ENCODE results near the gene SLC13A5.
"Not testable (repeated sequence)": the region's sequence is repeated elsewhere in the genome, so short reads cannot be mapped to it uniquely, and the experiment has no call there.

The SLC13A5 gene

GRCh38 chr17:6683081-6683684 lies 30.0 kb downstream of the SLC13A5 start:
- no peak for DNase-seq

- DNase-seq = no peak
Measured at GRCh38 chr17:6682339-6682738, 30.8 kb downstream of the SLC13A5 start.

GRCh38 chr17:6681671-6682070 lies 31.5 kb downstream of the SLC13A5 start:
- DNase-seq = no peak

GRCh38 chr17:6681176-6681575 lies 32.0 kb downstream of the SLC13A5 start:
- DNase-seq = no peak

DNA sequence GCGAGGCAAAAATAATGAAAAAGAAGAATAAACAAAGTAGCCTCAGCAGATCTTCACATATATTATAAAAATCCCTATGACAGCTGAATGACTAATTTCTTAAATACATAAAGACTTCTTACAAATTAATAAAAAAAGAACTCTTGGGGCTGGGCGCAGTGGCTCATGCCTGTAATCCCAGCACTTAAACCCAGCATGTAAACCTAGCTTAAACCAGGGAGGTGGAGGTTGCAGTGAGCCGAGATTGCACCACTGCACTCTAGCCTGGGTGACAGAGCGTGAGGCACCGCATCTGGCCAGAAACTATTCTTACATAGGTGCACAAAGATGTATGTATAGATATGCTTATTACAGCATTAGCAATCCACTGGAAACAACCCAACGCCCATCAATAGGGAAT lies 33.9 kb downstream of the SLC13A5 start:
- DNase-seq = no peak

- DNase-seq = no peak
Measured at GRCh38 chr17:6677946-6678345, 35.2 kb downstream of the SLC13A5 start.

DNA sequence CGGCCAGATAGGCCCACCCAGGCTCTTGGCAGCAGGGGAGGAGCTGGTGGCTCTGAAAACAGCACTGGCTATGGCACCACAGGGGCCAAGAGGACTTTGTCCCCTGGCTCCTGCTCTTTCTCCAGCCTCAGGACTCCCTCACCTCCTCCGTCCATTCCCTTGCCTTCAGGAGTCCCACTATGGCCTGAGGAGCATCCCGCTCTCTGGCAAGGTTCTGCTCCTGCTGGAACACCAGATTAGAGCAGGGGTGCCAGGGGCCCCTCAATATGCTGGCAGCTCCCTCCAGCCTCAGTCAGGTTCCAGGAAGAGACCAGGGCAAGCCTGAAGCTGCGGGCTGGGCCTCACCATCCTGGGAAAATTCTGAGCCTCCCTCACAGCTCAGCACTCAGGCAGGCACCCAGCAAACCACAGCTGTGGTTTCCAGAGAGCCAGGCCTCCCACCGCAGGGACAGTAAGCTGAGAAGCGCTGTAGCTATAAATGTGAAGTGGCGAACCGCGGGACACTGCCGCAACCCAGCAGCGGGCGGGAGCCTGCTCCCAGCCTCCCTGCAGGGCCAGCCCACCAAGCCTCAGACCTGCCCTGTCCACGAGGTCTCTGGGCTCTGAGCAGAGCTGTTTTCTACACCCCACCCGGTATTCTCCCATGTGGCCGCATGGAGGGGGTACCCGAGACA lies 35.9 kb downstream of the SLC13A5 start:
- no peak for DNase-seq

- no peak for DNase-seq
Measured at GRCh38 chr17:6676802-6677157, 36.4 kb downstream of the SLC13A5 start.

DNA sequence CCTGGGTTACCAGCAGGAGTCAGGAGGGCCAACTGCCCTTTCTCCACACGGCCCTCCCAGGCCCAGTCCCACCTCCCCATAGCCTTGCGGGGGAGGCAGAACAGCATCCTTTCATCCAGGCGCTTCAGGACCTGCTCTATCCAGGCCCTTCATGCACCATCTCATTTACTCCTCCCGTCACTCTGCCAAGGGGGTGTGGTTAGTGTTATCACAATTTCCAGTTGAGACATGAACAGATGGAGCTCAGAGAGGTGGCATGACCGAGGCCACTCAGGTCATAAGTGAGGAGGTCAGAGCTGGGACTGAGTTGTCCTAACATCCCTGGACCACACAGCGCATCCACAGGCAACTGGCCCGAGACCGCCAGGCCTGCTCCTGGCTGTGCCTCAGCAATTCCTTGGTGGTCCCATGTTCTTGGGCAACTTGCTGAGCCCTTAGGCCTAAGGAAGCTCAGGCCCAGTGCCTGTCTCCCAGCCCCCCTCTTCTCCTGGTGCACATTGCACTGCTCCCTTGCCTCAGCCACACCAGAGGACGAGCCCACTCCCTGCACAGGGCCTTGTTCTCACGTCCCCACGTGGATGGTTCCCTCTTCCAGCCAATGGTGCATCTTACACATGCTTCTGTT lies 37.9 kb downstream of the SLC13A5 start:
- no peak for DNase-seq

DNA sequence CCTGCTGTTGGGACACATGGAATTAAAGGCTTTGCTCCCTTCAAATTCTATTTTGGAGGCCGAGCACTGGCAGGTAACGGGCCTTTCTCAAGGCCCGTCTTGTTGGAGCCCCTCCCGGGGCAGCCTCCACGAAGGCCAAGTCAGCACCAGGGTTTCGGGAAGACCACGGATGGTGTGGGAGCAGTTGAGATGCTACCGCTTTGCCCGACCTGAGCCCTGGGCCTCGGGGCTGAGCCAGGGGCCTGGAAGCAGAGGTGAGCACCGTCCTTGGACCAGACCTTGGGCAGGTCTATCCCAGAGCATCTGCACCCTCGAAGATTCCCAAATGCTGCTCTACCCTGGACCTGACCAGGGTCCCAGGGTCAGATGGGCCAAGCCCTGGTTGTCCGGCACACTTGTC lies 38.6 kb downstream of the SLC13A5 start:
- DNase-seq = no peak

GRCh38 chr17:6671431-6671830 lies 41.7 kb downstream of the SLC13A5 start:
- no peak for DNase-seq

GRCh38 chr17:6670999-6671398 lies 42.2 kb downstream of the SLC13A5 start:
- no peak for DNase-seq

DNA sequence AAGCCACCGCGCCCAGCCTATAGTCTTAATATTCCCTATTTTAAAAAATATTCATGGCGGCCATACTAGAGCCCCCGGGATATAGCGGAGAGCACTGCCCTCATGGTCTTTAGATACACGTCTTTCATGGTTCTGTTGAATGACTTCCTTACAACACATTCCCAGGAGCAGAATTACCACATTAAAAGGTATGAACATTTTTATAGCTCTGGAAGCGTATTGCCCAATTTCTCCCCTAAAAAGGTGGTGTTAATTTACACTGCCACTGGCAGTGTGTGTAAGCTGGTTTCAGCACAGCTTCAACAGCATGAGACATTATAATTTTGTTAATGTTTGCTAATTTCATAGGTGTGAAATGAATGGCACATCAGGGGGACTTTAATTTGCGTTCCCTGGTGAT lies 42.6 kb downstream of the SLC13A5 start:
- DNase-seq = no peak

- DNase-seq = no peak
Measured at GRCh38 chr17:6669479-6670212, 43.5 kb downstream of the SLC13A5 start.

- DNase-seq = no peak
Measured at GRCh38 chr17:6668727-6669425, 44.3 kb downstream of the SLC13A5 start.

- DNase-seq = no peak
Measured at GRCh38 chr17:6668219-6668618, 45.0 kb downstream of the SLC13A5 start.

DNA sequence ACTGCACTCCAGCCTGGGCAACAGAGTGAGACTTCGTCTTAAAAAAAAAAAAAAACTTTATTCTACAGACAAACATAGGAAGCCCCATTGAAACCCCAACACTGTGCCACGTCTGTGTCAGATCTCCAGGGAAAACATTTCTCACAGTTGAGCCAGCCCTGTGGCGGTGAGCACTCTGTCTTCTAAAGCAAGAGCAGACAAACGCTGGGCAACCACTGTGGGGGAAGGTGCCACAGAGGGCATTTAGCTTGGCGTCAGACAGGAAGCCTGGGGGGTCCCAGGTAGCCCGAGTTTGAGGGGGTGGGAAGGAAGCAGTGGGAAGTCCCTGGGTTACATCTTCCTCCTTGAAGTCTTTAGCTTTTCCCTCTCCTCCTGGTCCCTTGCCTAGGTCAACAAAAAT lies 45.7 kb downstream of the SLC13A5 start:
- DNase-seq = no peak

DNA sequence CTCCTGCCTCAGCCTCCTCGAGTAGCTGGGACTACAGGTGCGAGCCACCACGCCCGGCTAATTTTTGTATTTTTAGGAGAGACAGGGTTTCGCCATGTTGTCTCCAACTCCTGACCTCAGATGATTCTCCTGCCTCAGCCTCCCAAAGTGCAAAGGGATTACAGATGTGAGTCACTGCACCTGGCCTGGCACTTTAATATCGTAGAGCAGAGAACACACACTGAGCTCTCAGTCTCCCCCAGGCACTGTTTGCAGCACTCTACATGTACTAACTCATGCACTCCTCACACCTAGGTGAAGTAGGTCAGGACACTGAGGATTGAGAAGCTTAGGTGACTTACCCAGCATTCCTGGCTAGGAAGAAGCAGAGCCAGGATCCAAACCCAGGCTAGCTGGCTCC lies 46.6 kb downstream of the SLC13A5 start:
- no peak for DNase-seq

- peak in 1 of 2 donors; percentile 44 for DNase-seq
Measured at GRCh38 chr17:6666077-6666521, 47.1 kb downstream of the SLC13A5 start.

DNA sequence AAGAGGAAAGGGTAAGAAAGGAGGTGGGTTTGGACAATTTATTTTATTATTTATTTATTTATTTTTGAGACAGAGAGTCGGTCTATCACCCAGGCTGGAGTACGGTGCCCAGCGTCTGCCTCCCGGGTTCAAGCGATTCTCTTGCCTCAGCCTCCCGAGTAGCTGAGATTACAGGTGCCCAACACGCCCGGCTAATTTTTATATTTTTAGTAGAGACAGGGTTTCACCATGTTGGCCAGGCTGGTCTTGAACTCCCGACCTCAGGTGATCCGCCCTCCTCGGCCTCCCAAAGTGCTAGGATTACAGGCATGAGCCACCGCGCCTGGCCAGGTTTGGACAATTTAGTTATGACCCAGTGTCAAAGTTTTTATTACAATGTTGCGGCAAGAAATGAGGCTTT lies 50.0 kb downstream of the SLC13A5 start:
- not testable (repeated sequence) for DNase-seq

GRCh38 chr17:6661464-6661848 lies 51.7 kb downstream of the SLC13A5 start:
- no peak for DNase-seq

DNA sequence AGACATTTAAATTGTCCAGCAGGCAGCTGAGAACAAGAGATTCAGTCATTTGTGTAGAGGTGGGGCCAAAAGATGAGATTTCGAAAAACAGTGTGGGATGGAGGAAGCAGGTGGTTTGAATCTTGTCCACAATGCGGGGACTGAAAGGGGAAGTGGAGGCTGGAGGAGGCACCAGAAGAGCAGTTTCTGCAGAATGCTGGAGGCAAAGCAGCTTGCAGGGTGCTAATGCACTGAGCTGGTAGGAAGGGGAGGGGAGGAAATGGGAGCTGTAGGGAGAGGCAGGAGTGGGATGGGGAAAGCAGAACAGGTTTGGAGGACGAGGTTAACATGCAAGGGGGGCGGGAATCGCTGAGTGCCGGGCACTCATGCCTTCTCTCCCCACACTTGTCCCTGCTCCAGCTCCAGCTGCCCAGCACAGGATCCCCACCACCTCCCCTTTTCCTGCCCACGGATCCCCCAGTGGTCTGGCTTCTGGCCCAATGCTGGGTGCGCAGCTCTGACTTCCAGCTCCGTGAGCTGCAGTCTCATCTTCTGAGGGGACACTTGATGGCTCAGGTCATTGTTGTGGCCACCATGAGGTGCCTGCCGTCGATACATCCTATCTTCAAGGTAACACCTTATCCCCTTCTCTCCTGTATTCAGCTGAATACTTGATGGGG lies 52.2 kb downstream of the SLC13A5 start:
- DNase-seq = peak in 1 of 2 donors; percentile 80

DNA sequence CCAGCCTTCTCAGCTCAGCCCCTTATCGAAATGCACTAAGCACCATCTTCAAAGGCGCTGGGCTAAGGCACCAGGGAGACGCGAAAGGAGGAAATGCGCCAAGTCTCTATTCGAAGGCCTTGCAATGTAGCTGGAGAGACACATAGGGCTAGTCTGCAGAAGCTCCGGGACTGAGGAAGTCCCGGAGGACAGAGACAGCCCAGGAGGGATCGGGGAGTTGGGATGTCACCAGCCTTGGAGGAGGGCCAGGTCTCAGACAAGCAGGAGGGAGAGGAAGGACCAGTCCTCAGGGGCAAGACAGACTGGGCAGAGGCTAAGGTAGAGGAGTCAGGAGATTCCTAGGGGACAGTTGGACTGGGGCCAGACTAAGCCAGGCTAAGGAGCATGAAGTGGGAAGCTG lies 53.1 kb downstream of the SLC13A5 start:
- DNase-seq = no peak
